Mesenchymal stem cell (in vitro differentiated cells and primary cell): ENCODE results near the gene PDE6B.

Experiments
- DNase-seq: peaks from one replicate; pipeline ENCODE4 v3.0.0-alpha.2; 2013
- H2AFZ ChIP-seq: one replicate; pipeline ENCODE4 v1.6.1; 2013; ENCODE audit warnings: low read depth, mild to moderate bottlenecking, control low read depth, inconsistent platforms, low read length, moderate library complexity
- H2AK5ac ChIP-seq: 2 replicates; pipeline ENCODE4 v1.6.1; 2013; ENCODE audit warnings: low read length, moderate library complexity, mild to moderate bottlenecking, inconsistent platforms; ENCODE audit not compliant: severe bottlenecking
- H2BK120ac ChIP-seq: one replicate; pipeline ENCODE4 v1.6.1; 2013; ENCODE audit warnings: low read depth, mild to moderate bottlenecking, inconsistent platforms, low read length, moderate library complexity
- H2BK12ac ChIP-seq, 2 experiments: one replicate each; pipeline ENCODE4 v1.6.1; 2013; ENCODE audit warnings: inconsistent platforms in 2 of 2, low read length in 2 of 2, mild to moderate bottlenecking in 2 of 2, moderate library complexity in 2 of 2, control low read depth in 1 of 2
- H2BK15ac ChIP-seq: one replicate; pipeline ENCODE4 v1.6.1; 2013; ENCODE audit warnings: mild to moderate bottlenecking, low read depth, inconsistent platforms; ENCODE audit not compliant: poor library complexity, severe bottlenecking
- H2BK5ac ChIP-seq: 2 replicates; pipeline ENCODE4 v1.6.1; 2013; ENCODE audit warnings: low read depth, mild to moderate bottlenecking, low read length, control low read depth, inconsistent platforms; ENCODE audit not compliant: poor library complexity, severe bottlenecking
- H3K14ac ChIP-seq, 2 experiments: one replicate each; pipeline ENCODE4 v1.6.1; 2013; ENCODE audit warnings: inconsistent platforms in 2 of 2, low read length in 2 of 2, control low read depth in 1 of 2, mild to moderate bottlenecking in 1 of 2, moderate library complexity in 1 of 2
- H3K18ac ChIP-seq, 2 experiments: one replicate each; pipeline ENCODE4 v1.6.1; 2013; ENCODE audit warnings: inconsistent platforms in 2 of 2, low read length in 2 of 2, control low read depth in 1 of 2, low read depth in 1 of 2, mild to moderate bottlenecking in 1 of 2
- H3K23ac ChIP-seq, 2 experiments: one replicate each; pipeline ENCODE4 v1.6.1; 2013; ENCODE audit warnings: inconsistent platforms in 2 of 2, low read length in 2 of 2, mild to moderate bottlenecking in 2 of 2, moderate library complexity in 2 of 2, control low read depth in 1 of 2
- H3K27ac ChIP-seq: 2 replicates; pipeline ENCODE4 v1.5.1; 2013; ENCODE audit warnings: mild to moderate bottlenecking, moderate library complexity, low read length, control low read depth, inconsistent platforms; ENCODE audit not compliant: poor library complexity, severe bottlenecking
- H3K27me3 ChIP-seq, 2 experiments: 2 replicates each; pipeline versions ENCODE4 v1.6.1 to v1.7.0; 2013; ENCODE audit warnings: low read length in 2 of 2, mild to moderate bottlenecking in 2 of 2, moderate library complexity in 2 of 2, control low read depth in 1 of 2, inconsistent platforms in 1 of 2; ENCODE audit not compliant: control insufficient read depth in 1 of 2, insufficient read depth in 1 of 2
- H3K36me3 ChIP-seq, 2 experiments: 2 replicates each; pipeline versions ENCODE4 v1.6.1 to v1.7.0; 2013; ENCODE audit warnings: low read length in 2 of 2, control low read depth in 1 of 2, inconsistent platforms in 1 of 2, low read depth in 1 of 2, mild to moderate bottlenecking in 1 of 2; ENCODE audit not compliant: insufficient read depth in 2 of 2, control insufficient read depth in 1 of 2
- H3K4ac ChIP-seq, 2 experiments: one replicate each; pipeline ENCODE4 v1.6.1; 2013; ENCODE audit warnings: inconsistent platforms in 2 of 2, low read length in 2 of 2, mild to moderate bottlenecking in 2 of 2, moderate library complexity in 2 of 2, control low read depth in 1 of 2, low read depth in 1 of 2
- H3K4me1 ChIP-seq: 2 replicates; pipeline ENCODE4 v1.6.1; 2013; ENCODE audit warnings: low read depth, low read length, control low read depth; ENCODE audit not compliant: control insufficient read depth, insufficient read depth
- H3K4me2 ChIP-seq: 2 replicates; pipeline ENCODE4 v1.6.1; 2013; ENCODE audit warnings: low read length, mild to moderate bottlenecking, inconsistent platforms; ENCODE audit not compliant: poor library complexity, severe bottlenecking
- H3K4me3 ChIP-seq, 2 experiments: 2 replicates each; pipeline versions ENCODE4 v1.5.1 to v1.7.0; 2013; ENCODE audit warnings: low read length in 2 of 2, mild to moderate bottlenecking in 2 of 2, control low read depth in 1 of 2, low read depth in 1 of 2; ENCODE audit not compliant: insufficient read depth in 1 of 2
- H3K79me1 ChIP-seq: replicated peaks from 2 replicates; pipeline ENCODE4 v1.6.1; 2013; ENCODE audit warnings: mild to moderate bottlenecking, control low read depth, low read length, inconsistent platforms; ENCODE audit not compliant: poor library complexity, severe bottlenecking
- H3K9ac ChIP-seq: 2 replicates; pipeline ENCODE4 v1.7.0; 2013; ENCODE audit warnings: mild to moderate bottlenecking, low read length, moderate library complexity
- H3K9me3 ChIP-seq: 2 replicates; pipeline ENCODE4 v1.7.0; 2013; ENCODE audit warnings: mild to moderate bottlenecking, low read length; ENCODE audit not compliant: control insufficient read depth
- H4K8ac ChIP-seq: one replicate; pipeline ENCODE4 v1.6.1; 2013; ENCODE audit warnings: inconsistent platforms, mild to moderate bottlenecking, low read length, moderate library complexity
- H4K91ac ChIP-seq: one replicate; pipeline ENCODE4 v1.6.1; 2013; ENCODE audit warnings: mild to moderate bottlenecking, low read length, inconsistent platforms
- WGBS: methylation state at CpG from one replicate; pipeline ENCODE4 v1.1.7; 2013; ENCODE audit warnings: mixed read lengths; 5-methylcytosine and 5-hydroxymethylcytosine counted together

The PDE6B gene

GRCh38 chr4:632196-632790 is 6.9 kb downstream of the PDE6B start:
- no peak overlapping the region for H3K4me2 ChIP-seq
- no peak overlapping the region for H3K27ac ChIP-seq
- H3K4me3 ChIP-seq: no peak overlapping the region
- H3K14ac ChIP-seq: no peak overlapping the region
- peaks cover 10 to 20% of the 10 kb centered on the region in 2 experiments for H3K27me3 ChIP-seq
- peaks cover 2% of the 10 kb centered on the region for H3K4me1 ChIP-seq
- H2BK5ac ChIP-seq: no peak overlapping the region
- H2AK5ac ChIP-seq: no peak overlapping the region
- WGBS: 79% methylated on average over 16 of the region's 16 CpGs
- no peak overlapping the region for H2BK15ac ChIP-seq
- no peak overlapping the region for H2AFZ ChIP-seq
- H3K18ac ChIP-seq: no peak overlapping the region
- H2BK12ac ChIP-seq: no peak overlapping the region
- no peak overlapping the region for H4K91ac ChIP-seq
- no peak overlapping the region for H3K4ac ChIP-seq
- no peak overlapping the region for H2BK120ac ChIP-seq
- no peak overlapping the region for H3K23ac ChIP-seq
- no peaks in the 10 kb centered on the region for H3K79me1 ChIP-seq
- no peaks in the 10 kb centered on the region for H3K36me3 ChIP-seq
- no peak overlapping the region for H3K9ac ChIP-seq
- no peak for DNase-seq
- peaks cover 11% of the 10 kb centered on the region for H3K9me3 ChIP-seq
- no peak overlapping the region for H4K8ac ChIP-seq

GRCh38 chr4:632926-633325 is 7.6 kb downstream of the PDE6B start:
- Histone ChIP-seq H2BK5ac (no peak overlapping the region), H3K9me3 (peaks cover 11% of the 10 kb centered on the region), H3K27ac (no peak overlapping the region), H4K91ac (no peak overlapping the region), H3K4me1 (peaks cover 3% of the 10 kb centered on the region), H3K4me2 (no peak overlapping the region), H3K36me3 (no peaks in the 10 kb centered on the region), H3K14ac (no peak overlapping the region), H3K4ac (no peak overlapping the region), H3K79me1 (no peaks in the 10 kb centered on the region), H4K8ac (no peak overlapping the region), H2AK5ac (no peak overlapping the region), H3K4me3 (no peak overlapping the region), H2BK120ac (no peak overlapping the region), H2BK15ac (no peak overlapping the region), H3K9ac (no peak overlapping the region), H3K23ac (no peak overlapping the region), H2BK12ac (no peak overlapping the region), H3K27me3 (peaks cover 6 to 18% of the 10 kb centered on the region in 2 experiments), H3K18ac (no peak overlapping the region), H2AFZ (no peak overlapping the region)
- no peak for DNase-seq
- 75% methylated on average over 6 of the region's 6 CpGs for WGBS

DNA sequence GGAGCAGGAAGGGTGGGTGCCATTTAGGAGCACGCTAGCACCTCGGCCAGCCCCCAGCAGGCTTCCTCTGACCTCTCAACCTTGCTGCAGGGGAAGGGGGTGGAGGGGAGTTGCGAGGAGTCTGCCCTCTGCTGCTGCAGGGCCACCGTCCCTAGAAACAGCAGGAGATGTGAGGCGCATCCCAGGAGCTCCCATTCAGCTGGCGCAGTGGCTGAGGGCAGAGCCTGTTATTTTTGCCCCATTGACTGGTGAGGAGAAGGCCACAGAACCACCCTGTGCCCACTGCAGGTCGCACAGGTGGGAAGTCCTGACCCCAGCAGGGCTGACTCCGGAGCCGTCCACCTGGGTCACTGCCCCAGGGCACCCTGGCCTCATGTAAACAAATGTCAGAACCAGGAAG is 8.0 kb downstream of the PDE6B start:
- no peak overlapping the region for H2BK120ac ChIP-seq
- no peak overlapping the region for H2BK12ac ChIP-seq
- no peak overlapping the region for H4K8ac ChIP-seq
- H2BK5ac ChIP-seq: no peak overlapping the region
- H3K36me3 ChIP-seq: no peaks in the 10 kb centered on the region
- H2AFZ ChIP-seq: no peak overlapping the region
- H3K79me1 ChIP-seq: no peaks in the 10 kb centered on the region
- no peak overlapping the region for H3K4me2 ChIP-seq
- H4K91ac ChIP-seq: no peak overlapping the region
- no peak overlapping the region for H3K27ac ChIP-seq
- H3K9me3 ChIP-seq: peaks cover 11% of the 10 kb centered on the region
- H2AK5ac ChIP-seq: no peak overlapping the region
- H2BK15ac ChIP-seq: no peak overlapping the region
- WGBS: 73% methylated on average over 9 of the region's 9 CpGs
- H3K4ac ChIP-seq: no peak overlapping the region
- H3K4me1 ChIP-seq: peaks cover 3% of the 10 kb centered on the region
- H3K23ac ChIP-seq: no peak overlapping the region
- H3K14ac ChIP-seq: no peak overlapping the region
- no peak overlapping the region for H3K18ac ChIP-seq
- DNase-seq: no peak
- H3K9ac ChIP-seq: no peak overlapping the region
- H3K4me3 ChIP-seq: no peak overlapping the region
- H3K27me3 ChIP-seq: peaks cover 6 to 16% of the 10 kb centered on the region in 2 experiments

DNA sequence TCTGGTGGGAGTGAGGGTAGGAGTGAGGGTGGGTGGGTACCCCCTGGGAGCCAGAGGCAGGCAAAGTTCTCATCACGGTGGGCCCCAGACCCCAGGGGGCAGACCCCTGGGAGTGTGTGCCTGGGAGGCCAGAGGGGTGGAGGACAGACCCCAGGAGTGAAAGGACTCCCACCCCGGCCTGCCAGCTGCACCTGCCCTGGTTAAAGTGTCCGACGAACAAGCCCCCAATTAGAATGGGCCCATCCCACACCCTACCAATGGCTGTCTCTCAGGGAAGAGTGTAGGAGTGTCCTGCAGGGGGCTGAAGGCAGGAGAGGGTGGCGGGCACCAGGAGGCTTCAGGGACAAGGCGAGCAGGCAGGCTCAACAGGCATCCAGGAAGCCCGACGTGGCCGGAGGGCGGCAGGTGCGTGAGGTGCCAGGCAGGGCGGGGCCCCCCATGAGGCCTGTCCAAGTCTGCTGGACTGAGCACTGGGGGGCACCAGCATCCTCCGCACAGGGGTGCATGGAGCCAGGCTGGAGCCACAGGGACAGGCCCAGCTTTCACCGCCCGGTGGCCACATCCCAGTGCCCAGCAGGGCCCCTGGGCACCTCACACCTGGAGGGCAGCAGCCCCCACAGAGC is 8.7 kb downstream of the PDE6B start:
- no peaks in the 10 kb centered on the region for H3K36me3 ChIP-seq
- WGBS: 87% methylated on average over 13 of the region's 15 CpGs
- H4K91ac ChIP-seq: no peak overlapping the region
- no peak overlapping the region for H3K4ac ChIP-seq
- H2BK12ac ChIP-seq: no peak overlapping the region
- no peak overlapping the region for H3K4me2 ChIP-seq
- H3K18ac ChIP-seq: no peak overlapping the region
- peaks cover 11% of the 10 kb centered on the region for H3K9me3 ChIP-seq
- peaks cover 6 to 17% of the 10 kb centered on the region in 2 experiments for H3K27me3 ChIP-seq
- no peak overlapping the region for H2AK5ac ChIP-seq
- H2BK15ac ChIP-seq: no peak overlapping the region
- no peak overlapping the region for H4K8ac ChIP-seq
- no peak overlapping the region for H3K23ac ChIP-seq
- no peaks in the 10 kb centered on the region for H3K79me1 ChIP-seq
- no peak overlapping the region for H3K4me3 ChIP-seq
- no peak for DNase-seq
- peaks cover 3% of the 10 kb centered on the region for H3K4me1 ChIP-seq
- no peak overlapping the region for H2BK120ac ChIP-seq
- no peak overlapping the region for H2AFZ ChIP-seq
- no peak overlapping the region for H3K27ac ChIP-seq
- no peak overlapping the region for H2BK5ac ChIP-seq
- H3K14ac ChIP-seq: no peak overlapping the region
- H3K9ac ChIP-seq: no peak overlapping the region
